Neural crest cell (in vitro differentiated cells): ENCODE measurements around the gene OR4D10. TPM values are rescaled to one million over a fixed set of nuclear protein-coding genes. Genes with fewer than 3 reads are reported as not detected.

Experiments
- DNase-seq: peaks from one replicate; pipeline ENCODE4 v3.0.0; 2021; ENCODE audit warnings: low read depth, mixed read lengths, low spot score
- H3K27ac Mint-ChIP-seq: one replicate; pipeline ENCODE4 v1.8.0; 2021; ENCODE audit warnings: mild to moderate bottlenecking, mixed read lengths; ENCODE audit not compliant: unreplicated experiment
- H3K27me3 Mint-ChIP-seq: 2 replicates; pipeline ENCODE4 v1.8.0; 2021; ENCODE audit warnings: low read depth, mild to moderate bottlenecking, mixed read lengths
- H3K36me3 Mint-ChIP-seq: 2 replicates; pipeline ENCODE4 v1.8.0; 2021; ENCODE audit warnings: low read depth, mild to moderate bottlenecking, mixed read lengths
- H3K4me1 Mint-ChIP-seq: 2 replicates; pipeline ENCODE4 v1.8.0; 2021; ENCODE audit warnings: mixed read lengths
- H3K4me3 Mint-ChIP-seq: one replicate; pipeline ENCODE4 v1.8.0; 2021; ENCODE audit warnings: mild to moderate bottlenecking, mixed read lengths
- H3K9me3 Mint-ChIP-seq: 2 replicates; pipeline ENCODE4 v1.8.0; 2021; ENCODE audit warnings: mixed read lengths
- CTCF ChIP-seq: fragments of 200-600 bp; sonication (generic); conservative IDR thresholded peaks from 2 replicates; pipeline ENCODE4 v1.5.0; 2021; ENCODE audit warnings: antibody characterized with exemption, mild to moderate bottlenecking
- total RNA-seq: library from RNA; stranded (reverse); gene quantifications from 2 replicates; pipeline ENCODE4 v1.2.1, GENCODE V29; 2021

The OR4D10 gene
- total RNA-seq, 1 donor from 2014 or later = not detected

- H3K4me3 Mint-ChIP-seq = peak overlapping the region; percentile 9
Observed at GRCh38 chr11:59528711-59529110, 55.6 kb downstream of the OR4D10 start.

More at GRCh38 chr11:59528711-59529110, 55.6 kb downstream of the OR4D10 start:
- Mint-ChIP-seq H3K36me3 (no peaks in the 10 kb centered on the region), H3K27ac (peak overlapping the region; percentile 31), H3K27me3 (no peaks in the 10 kb centered on the region), H3K9me3 (peaks cover 3% of the 10 kb centered on the region), H3K4me1 (peaks cover 20% of the 10 kb centered on the region)
- DNase-seq = no peak
- no peak for TF ChIP-seq CTCF

Other genes with a start within 250 kb of the OR4D10 start
- gene OR5AN1, start 114.4 kb upstream of the OR4D10 start, total RNA-seq = not detected in 2 replicates
- not detected in 2 replicates for gene OR5A2, start 46.9 kb upstream of the OR4D10 start, total RNA-seq
- not detected in 2 replicates for gene OR5A1, start 36.8 kb upstream of the OR4D10 start, total RNA-seq
- not detected in 2 replicates for gene OR4D6, start 16.4 kb upstream of the OR4D10 start, total RNA-seq
- not detected in 2 replicates for gene OR4D11, start 30.3 kb downstream of the OR4D10 start, total RNA-seq
- not detected in 2 replicates for gene OR4D9, start 38.2 kb downstream of the OR4D10 start, total RNA-seq
- gene OSBP, start 142.5 kb downstream of the OR4D10 start, total RNA-seq = 30.0 and 30.5 TPM in 2 replicates
- gene PATL1, start 195.7 kb downstream of the OR4D10 start, total RNA-seq = 35.4 and 36.6 TPM in 2 replicates
- not detected in 2 replicates for gene OR10V1, start 240.5 kb downstream of the OR4D10 start, total RNA-seq